Small intestine (tissue), 16 donors: ENCODE measurements around the gene RET. TPM values are rescaled to one million over a fixed set of nuclear protein-coding genes. Genes with fewer than 3 reads are reported as not detected.

Source experiments
- DNase-seq, 2 donors: peaks; one replicate each; pipeline versions ENCODE4 v3.0.0 to v3.0.0-alpha.2; 2013
- FAIRE-seq: peaks from 2 replicates; lab custom pipeline; 2012; peaks lifted over from hg19 to GRCh38; lab: Jason Lieb, UNC
- H3K27ac ChIP-seq, 3 donors: one replicate each; pipeline ENCODE4 v1.5.1; 2013; ENCODE audit warnings: low read length in 2 of 3, mild to moderate bottlenecking in 2 of 3, control low read depth in 1 of 3, inconsistent platforms in 1 of 3, low read depth in 1 of 3, moderate library complexity in 1 of 3
- H3K27me3 ChIP-seq, 3 donors: one replicate each; pipeline ENCODE4 v1.6.1; 2013; ENCODE audit warnings: low read length in 3 of 3, inconsistent platforms in 1 of 3; ENCODE audit not compliant: control insufficient read depth in 3 of 3, insufficient read depth in 3 of 3
- H3K36me3 ChIP-seq, 3 donors: one replicate each; pipeline ENCODE4 v1.6.1; 2013; ENCODE audit warnings: low read length in 3 of 3, inconsistent platforms in 1 of 3, low read depth in 1 of 3, mild to moderate bottlenecking in 1 of 3, moderate library complexity in 1 of 3; ENCODE audit not compliant: control insufficient read depth in 3 of 3, insufficient read depth in 2 of 3
- H3K4me1 ChIP-seq, 3 donors: one replicate each; pipeline ENCODE4 v1.6.1; 2013; ENCODE audit warnings: low read length in 2 of 3, inconsistent platforms in 1 of 3, low read depth in 1 of 3, mild to moderate bottlenecking in 1 of 3, moderate library complexity in 1 of 3; ENCODE audit not compliant: control insufficient read depth in 3 of 3, insufficient read depth in 2 of 3
- H3K4me3 ChIP-seq, 3 donors: one replicate each; pipeline ENCODE4 v1.5.1; 2013; ENCODE audit warnings: low read length in 3 of 3, control low read depth in 1 of 3, inconsistent platforms in 1 of 3, low read depth in 1 of 3, mild to moderate bottlenecking in 1 of 3, moderate library complexity in 1 of 3
- H3K9me3 ChIP-seq, 2 donors: one replicate each; pipeline ENCODE4 v1.6.1; 2013; ENCODE audit warnings: low read depth in 1 of 2, low read length in 1 of 2; ENCODE audit not compliant: control insufficient read depth in 2 of 2, insufficient read depth in 1 of 2
- WGBS, 3 donors: extraction: QIAGEN DNeasy Blood & Tissue Kit; methylation state at CpG; one replicate each; pipeline ENCODE4 v1.1.7; 2013; 5-methylcytosine and 5-hydroxymethylcytosine counted together
- long read RNA-seq, 10 donors: transcript quantifications; one replicate each; lab custom pipeline, GENCODE V29; 2026
- polyA plus RNA-seq, 4 donors: library from polyadenylated mRNA; stranded (reverse) in 3 of 4; unstranded in 1 of 4; fragments of 200-250 nt in 3 of 4; fragments of 120-200 nt in 1 of 4; gene quantifications; one replicate each; pipeline versions ENCODE4 v1.2.1 to v1.2.3, GENCODE V29; 2013
- donor health status: healthy with polysubstance abuse.
- donor health status: control.
- donor health status: control.
- donor health status: Bipolar disorder and iron deficiency.
- donor health status: healthy.

RET gene
- polyA plus RNA-seq, result 10 to 100 TPM in 1 of 4 donors, 1 to 10 TPM in 1, not detected in 2; 5.3 to 11.0 TPM
- long read RNA-seq, donor 1, result 0 reads
- long read RNA-seq, donor 2, result 0 reads
- long read RNA-seq, donor 3, result 0 reads
- long read RNA-seq, donor 4, result 0 reads
- long read RNA-seq, donor 5, result 0 reads
- long read RNA-seq, donor 6, result 0 reads
- long read RNA-seq, donor 7, result 0 reads
- long read RNA-seq, donor 8, result 0 reads
- long read RNA-seq, donor 9, result 0 reads
- long read RNA-seq, donor 10, full-length matches to known transcripts, result 2 of 2 reads
- long read RNA-seq, donor 10, partial matches to known transcripts, result 0 of 2 reads
- long read RNA-seq, donor 10, other reads (novel, unspliced or antisense), result 0 of 2 reads

DNA sequence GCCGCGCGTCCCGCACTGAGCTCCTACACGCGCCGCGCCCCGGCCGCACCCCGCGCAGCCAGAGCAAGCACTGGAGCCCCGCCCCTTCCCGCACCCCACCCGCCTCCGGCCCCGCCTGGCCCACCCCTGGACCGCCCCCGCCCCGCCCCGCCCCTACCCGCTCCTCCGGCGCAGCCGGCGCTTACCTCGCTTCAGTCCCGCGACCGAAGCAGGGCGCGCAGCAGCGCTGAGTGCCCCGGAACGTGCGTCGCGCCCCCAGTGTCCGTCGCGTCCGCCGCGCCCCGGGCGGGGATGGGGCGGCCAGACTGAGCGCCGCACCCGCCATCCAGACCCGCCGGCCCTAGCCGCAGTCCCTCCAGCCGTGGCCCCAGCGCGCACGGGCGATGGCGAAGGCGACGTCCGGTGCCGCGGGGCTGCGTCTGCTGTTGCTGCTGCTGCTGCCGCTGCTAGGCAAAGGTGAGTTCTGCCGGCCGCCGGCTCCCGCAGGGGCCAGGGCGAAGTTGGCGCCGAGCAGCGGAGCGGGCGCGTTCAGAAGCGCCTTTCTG lies at the start of gene RET:
Gene RET, plus strand, starts transcription at position 194 of the 545 bp plus-strand sequence. Its CDS starts 190 bp downstream, at position 384.
- Histone ChIP-seq H3K36me3 (no peaks in the 10 kb centered on the region), H3K4me3 (peak within 1 kb of the TSS; percentile 17 to 47 (median 18)), H3K9me3 (no peaks in the 10 kb centered on the region), H3K27me3 (peaks cover 0 to 40% (median 6%) of the 10 kb centered on the region in 3 donors), H3K4me1 (no peaks in the 10 kb centered on the region), H3K27ac (peak within 1 kb of the TSS in 1 of 3 donors; percentile 28)
- peak; percentile 46 to 52 for DNase-seq
- 1% methylated on average over 45 to 78 of the region's 78 CpGs for WGBS, 3 donors
- no peak for FAIRE-seq

DNA sequence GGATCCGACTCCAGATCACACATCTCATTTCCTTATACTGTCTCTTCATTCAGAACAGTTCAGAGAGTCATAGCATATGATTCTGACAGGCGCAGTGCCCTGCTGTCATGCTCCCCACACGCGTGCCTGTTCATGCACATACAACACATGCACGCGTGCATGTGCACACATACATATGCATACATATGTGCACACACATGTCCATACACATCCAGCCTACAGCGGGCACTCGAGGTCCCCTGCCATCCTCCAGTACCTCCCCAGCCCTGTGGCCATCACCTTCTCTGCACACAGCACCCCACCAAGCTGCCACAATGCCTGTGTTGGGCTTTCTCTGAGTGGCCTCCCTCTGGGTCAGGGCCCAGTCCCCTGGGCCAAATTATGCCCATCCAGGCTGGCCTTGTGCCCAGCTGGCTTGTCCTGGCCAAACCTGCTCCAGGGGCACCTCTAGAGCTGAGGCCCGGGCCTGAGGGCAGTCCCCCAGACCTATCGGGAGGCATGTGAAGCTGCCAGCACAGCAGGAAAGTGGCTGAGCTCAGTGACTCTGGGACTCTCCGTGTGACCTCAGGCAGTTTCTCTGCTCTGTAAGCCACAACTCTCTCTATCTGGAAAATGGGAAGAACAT lies 49.4 kb upstream of the RET start:
- Histone ChIP-seq H3K4me3 (no peak overlapping the region), H3K27me3 (peaks cover 0 to 7% (median 0%) of the 10 kb centered on the region in 3 donors), H3K9me3 (peaks cover 0 to 11% of the 10 kb centered on the region in 2 donors), H3K4me1 (no peaks in the 10 kb centered on the region), H3K36me3 (no peaks in the 10 kb centered on the region), H3K27ac (no peak overlapping the region)
- DNase-seq, result no peak
- FAIRE-seq, result no peak
- 83 to 93% (median 86%) methylated on average over 11 of the region's 11 CpGs for WGBS, 3 donors

DNA sequence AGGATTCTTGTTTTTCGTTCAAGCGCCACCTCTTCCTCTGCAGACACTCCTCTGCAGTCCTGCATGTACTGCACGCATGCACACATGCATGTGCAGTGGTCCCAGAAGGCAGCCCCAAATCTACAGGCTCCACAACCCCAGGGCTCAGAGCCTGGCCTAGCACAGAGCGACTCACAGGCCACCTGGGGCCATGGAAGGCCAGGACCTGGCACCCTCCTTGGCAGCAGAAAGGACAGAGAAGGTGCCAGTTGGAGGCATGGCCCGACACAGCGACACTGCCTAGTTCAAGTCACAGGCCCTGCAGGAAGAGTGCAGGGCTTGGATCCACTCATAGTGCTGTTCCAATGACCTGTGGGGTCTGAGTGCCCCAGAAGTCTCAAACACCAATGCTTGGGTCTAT lies 48.7 kb upstream of the RET start:
- peaks cover 0 to 11% of the 10 kb centered on the region in 2 donors for H3K9me3 ChIP-seq
- DNase-seq (no peak), FAIRE-seq (no peak)
- H3K27me3 ChIP-seq, result peaks cover 0 to 7% (median 0%) of the 10 kb centered on the region in 3 donors
- no peaks in the 10 kb centered on the region for H3K4me1 ChIP-seq
- WGBS, 3 donors, result 91 to 96% (median 92%) methylated on average over 6 of the region's 6 CpGs
- H3K4me3 ChIP-seq, result no peak overlapping the region
- no peaks in the 10 kb centered on the region for H3K36me3 ChIP-seq
- no peak overlapping the region for H3K27ac ChIP-seq

- H3K4me1 ChIP-seq, result no peaks in the 10 kb centered on the region
- H3K36me3 ChIP-seq, result no peaks in the 10 kb centered on the region
- DNase-seq, result no peak
- no peak for FAIRE-seq
- no peak overlapping the region for H3K27ac ChIP-seq
- H3K9me3 ChIP-seq, result peaks cover 0 to 11% of the 10 kb centered on the region in 2 donors
- H3K27me3 ChIP-seq, result peaks cover 0 to 7% (median 0%) of the 10 kb centered on the region in 3 donors
- H3K4me3 ChIP-seq, result no peak overlapping the region
- WGBS, 3 donors, result 78 to 86% (median 84%) methylated on average over 7 of the region's 7 CpGs
Measured at GRCh38 chr10:43029043-43029442, 47.8 kb upstream of the RET start.

- DNase-seq, result no peak
- FAIRE-seq, result no peak
- 46 to 80% (median 77%) methylated on average over 1 of the region's 1 CpG for WGBS, 3 donors
Measured at GRCh38 chr10:43032613-43033012, 44.3 kb upstream of the RET start.

DNA sequence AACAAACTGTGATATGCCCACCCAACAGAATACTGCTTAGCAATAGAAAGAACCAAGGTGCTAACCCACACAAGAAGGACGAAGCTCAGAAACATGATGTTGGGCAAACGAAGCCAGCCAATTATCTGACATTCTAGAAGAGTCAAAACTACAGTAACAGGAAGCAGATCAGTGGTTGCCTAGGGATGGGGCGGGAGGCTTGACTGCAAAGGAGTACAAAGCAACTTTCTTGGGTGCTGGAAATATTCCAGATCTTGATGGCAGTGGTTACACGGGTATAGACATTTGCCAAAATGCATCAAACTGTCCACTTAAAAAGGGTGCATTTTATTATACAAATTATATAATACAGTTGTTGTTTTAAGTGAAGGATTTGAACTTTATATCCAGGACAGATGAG lies 41.1 kb upstream of the RET start:
- Histone ChIP-seq H3K36me3 (no peaks in the 10 kb centered on the region), H3K4me3 (no peak overlapping the region), H3K9me3 (peaks cover 0 to 9% of the 10 kb centered on the region in 2 donors), H3K27me3 (no peaks in the 10 kb centered on the region), H3K27ac (no peak overlapping the region), H3K4me1 (no peaks in the 10 kb centered on the region)
- WGBS, 3 donors, result 44 to 46% (median 44%) methylated on average over 4 of the region's 4 CpGs
- no peak for FAIRE-seq
- no peak for DNase-seq

More at GRCh38 chr10:43032613-43033012, 44.3 kb upstream of the RET start:
- no peak overlapping the region for H3K27ac ChIP-seq
- no peaks in the 10 kb centered on the region for H3K36me3 ChIP-seq
- peaks cover 0 to 11% of the 10 kb centered on the region in 2 donors for H3K9me3 ChIP-seq
- no peak overlapping the region for H3K4me3 ChIP-seq
- H3K4me1 ChIP-seq, result no peaks in the 10 kb centered on the region
- H3K27me3 ChIP-seq, result no peaks in the 10 kb centered on the region

DNA sequence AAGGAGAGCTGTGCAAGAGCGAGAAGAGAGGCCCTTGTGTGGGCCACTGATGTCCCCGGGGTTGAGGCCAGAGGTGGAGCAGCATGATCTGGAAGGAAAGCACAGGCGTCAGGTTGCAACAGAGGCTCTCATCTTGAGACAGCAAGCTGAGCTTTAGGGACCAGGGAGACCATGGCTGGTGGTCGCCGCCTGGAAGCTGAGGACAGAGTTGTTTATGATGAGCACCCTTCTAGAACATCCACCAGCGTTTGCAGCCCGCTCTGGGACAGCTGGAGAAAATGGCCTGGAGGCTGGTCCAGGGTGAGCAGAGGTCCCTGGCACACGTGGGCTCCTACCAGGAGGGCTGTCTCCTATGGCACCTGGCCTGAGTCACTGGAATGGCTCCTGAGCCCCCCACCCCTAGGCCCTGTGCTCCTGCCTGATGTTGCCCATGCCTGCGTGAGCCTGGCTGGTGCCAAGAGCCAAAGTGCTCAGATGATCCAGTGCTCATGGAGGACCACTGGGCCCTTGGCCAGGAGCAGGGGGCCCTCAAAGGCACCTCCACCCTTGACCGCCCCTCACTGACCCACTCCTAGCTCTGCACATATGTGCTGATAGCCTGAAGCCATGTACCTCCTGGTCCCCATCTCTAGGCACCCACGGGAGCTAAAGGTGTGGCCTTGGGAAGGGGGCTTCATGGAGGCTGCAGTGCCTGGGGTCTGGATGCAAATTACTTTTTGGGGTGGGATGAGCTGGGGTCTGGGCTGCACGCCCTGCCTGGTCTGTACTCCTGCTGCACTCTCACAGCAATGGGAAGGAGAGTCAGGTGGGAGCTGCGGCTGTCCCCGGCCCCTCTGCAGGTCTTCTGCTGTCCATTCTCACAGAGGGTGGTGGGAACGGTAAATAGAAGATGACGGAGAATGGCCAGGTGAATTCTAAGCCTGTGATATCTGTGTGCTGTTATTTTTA lies 40.1 kb upstream of the RET start:
- DNase-seq (no peak), FAIRE-seq (no peak)
- no peaks in the 10 kb centered on the region for H3K36me3 ChIP-seq
- WGBS, 3 donors, result 80 to 86% (median 83%) methylated on average over 15 to 16 of the region's 16 CpGs
- H3K4me1 ChIP-seq, result no peaks in the 10 kb centered on the region
- H3K27me3 ChIP-seq, result no peaks in the 10 kb centered on the region
- H3K27ac ChIP-seq, result no peak overlapping the region
- H3K4me3 ChIP-seq, result no peak overlapping the region
- peaks cover 0 to 5% of the 10 kb centered on the region in 2 donors for H3K9me3 ChIP-seq

GRCh38 chr10:43037440-43037839 lies 39.4 kb upstream of the RET start:
- FAIRE-seq (no peak), DNase-seq (no peak)
- no peaks in the 10 kb centered on the region for H3K27me3 ChIP-seq
- 72 to 88% (median 80%) methylated on average over 6 of the region's 6 CpGs for WGBS, 3 donors
- H3K4me3 ChIP-seq, result no peak overlapping the region
- H3K4me1 ChIP-seq, result no peaks in the 10 kb centered on the region
- H3K36me3 ChIP-seq, result no peaks in the 10 kb centered on the region
- H3K27ac ChIP-seq, result no peak overlapping the region
- no peaks in the 10 kb centered on the region for H3K9me3 ChIP-seq
